ENCODE results near the gene PBXIP1.
A peak's percentile ranks its signal among the peaks of the same experiment; 100 is the strongest.

Gene PBXIP1

GRCh38 chr1:154973344-154974101, 17.6 kb upstream of the PBXIP1 start:
- DNase-seq (peak; percentile 88 to 92 (median 88)), ATAC-seq (replicated peaks) (peak; percentile 20)
- Mint-ChIP-seq H3K36me3 (ENCODE audit: insufficient read depth) (peaks cover 14% of the 10 kb centered on the region), H3K27ac (no peak overlapping the region), H3K4me1 (ENCODE audit: low read depth in 2 of 2) (peaks cover 25 to 32% of the 10 kb centered on the region in 2 donors), H3K27me3 (no peaks in the 10 kb centered on the region), H3K4me3 (no peak overlapping the region), H3K9me3 (no peaks in the 10 kb centered on the region)

DNA sequence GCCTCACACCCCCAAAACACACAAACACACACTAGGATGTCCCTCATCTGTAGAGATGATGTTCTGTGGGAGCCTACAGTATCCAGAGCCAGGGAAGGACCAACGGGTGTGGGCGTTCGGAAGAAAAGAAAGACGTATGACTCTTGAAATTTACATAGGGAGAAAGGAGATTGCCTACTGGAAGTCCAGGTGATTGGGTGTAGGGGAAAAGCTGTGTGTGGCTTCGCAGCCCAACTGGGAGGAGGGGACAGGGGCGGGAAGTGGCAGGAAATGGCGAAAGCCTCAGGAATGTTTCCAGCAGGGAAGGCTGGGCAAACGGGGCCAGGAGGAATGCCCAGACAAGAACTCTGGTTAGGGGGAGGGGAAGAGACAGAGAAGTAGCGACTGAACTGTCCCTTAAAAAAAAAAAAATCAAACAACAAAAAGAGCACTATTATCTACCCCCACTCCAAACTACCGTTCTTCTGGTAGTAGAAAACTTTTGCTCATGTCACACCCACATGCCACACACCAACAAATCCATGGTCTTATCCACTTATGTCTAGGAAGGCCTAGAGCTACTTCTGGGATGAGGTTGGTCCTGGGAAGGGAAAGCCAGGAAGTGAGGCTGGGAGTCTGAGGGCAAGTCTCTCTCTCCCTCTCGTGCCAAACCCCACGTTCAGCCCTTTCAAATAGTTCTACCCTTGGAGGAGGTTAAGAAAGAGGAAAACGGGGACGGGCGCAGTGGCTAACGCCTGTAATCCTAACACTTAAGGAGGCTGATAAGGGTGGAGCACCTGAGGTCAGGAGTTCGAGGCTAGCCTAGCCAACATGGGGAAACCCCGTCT, 16.8 kb upstream of the PBXIP1 start:
- H3K27ac Mint-ChIP-seq = no peak overlapping the region

GRCh38 chr1:154972213-154972516, 16.3 kb upstream of the PBXIP1 start:
- Mint-ChIP-seq H3K27ac (no peak overlapping the region), H3K4me3 (no peak overlapping the region), H3K27me3 (no peaks in the 10 kb centered on the region), H3K4me1 (ENCODE audit: low read depth in 2 of 2) (peaks cover 30 to 32% of the 10 kb centered on the region in 2 donors), H3K36me3 (ENCODE audit: insufficient read depth) (peaks cover 23% of the 10 kb centered on the region), H3K9me3 (no peaks in the 10 kb centered on the region)
- no peak for ATAC-seq (replicated peaks)
- DNase-seq = no peak

More for the DNA sequence above, 16.8 kb upstream of the PBXIP1 start:
- H3K4me1 Mint-ChIP-seq (ENCODE audit: low read depth in 2 of 2) = peaks cover 30 to 32% of the 10 kb centered on the region in 2 donors
- DNase-seq (no peak), ATAC-seq (replicated peaks) (no peak)
- no peaks in the 10 kb centered on the region for H3K27me3 Mint-ChIP-seq
- H3K9me3 Mint-ChIP-seq = no peaks in the 10 kb centered on the region
- H3K4me3 Mint-ChIP-seq = no peak overlapping the region
- peaks cover 19% of the 10 kb centered on the region for H3K36me3 Mint-ChIP-seq (ENCODE audit: insufficient read depth)

GRCh38 chr1:154971341-154971998, 15.6 kb upstream of the PBXIP1 start:
- no peak for DNase-seq
- peaks cover 30% of the 10 kb centered on the region in 2 donors for H3K4me1 Mint-ChIP-seq (ENCODE audit: low read depth in 2 of 2)
- no peak overlapping the region for H3K4me3 Mint-ChIP-seq

GRCh38 chr1:154970631-154971340, 14.9 kb upstream of the PBXIP1 start, which contains the start of gene SHC1:
Gene SHC1 (minus strand): TSS chr1:154970747. CDS start chr1:154970526, 221 bp downstream.
- Mint-ChIP-seq H3K36me3 (ENCODE audit: insufficient read depth) (peaks cover 36% of the 10 kb centered on the region), H3K4me1 (ENCODE audit: low read depth in 2 of 2) (peaks cover 27 to 30% of the 10 kb centered on the region in 2 donors), H3K27ac (peak within 1 kb of the TSS; percentile 33 to 87), H3K4me3 (peak within 1 kb of the TSS in 1 of 2 donors; percentile 19), H3K27me3 (no peaks in the 10 kb centered on the region), H3K9me3 (no peaks in the 10 kb centered on the region)
- ATAC-seq (replicated peaks) = no peak
- no peak for DNase-seq

More at GRCh38 chr1:154971341-154971998, 15.6 kb upstream of the PBXIP1 start:
- peak overlapping the region; percentile 33 to 78 for H3K27ac Mint-ChIP-seq
- no peak for ATAC-seq (replicated peaks)
- H3K27me3 Mint-ChIP-seq = no peaks in the 10 kb centered on the region
- H3K36me3 Mint-ChIP-seq (ENCODE audit: insufficient read depth) = peaks cover 30% of the 10 kb centered on the region
- no peaks in the 10 kb centered on the region for H3K9me3 Mint-ChIP-seq

- Mint-ChIP-seq H3K36me3 (ENCODE audit: insufficient read depth) (peaks cover 36% of the 10 kb centered on the region), H3K4me1 (ENCODE audit: low read depth in 2 of 2) (peaks cover 27 to 30% of the 10 kb centered on the region in 2 donors), H3K27me3 (no peaks in the 10 kb centered on the region), H3K9me3 (no peaks in the 10 kb centered on the region), H3K27ac (peak overlapping the region; percentile 33 to 87), H3K4me3 (no peak overlapping the region)
- DNase-seq = no peak
- no peak for ATAC-seq (replicated peaks)
Measured at GRCh38 chr1:154969860-154970452, 14.1 kb upstream of the PBXIP1 start.

DNA sequence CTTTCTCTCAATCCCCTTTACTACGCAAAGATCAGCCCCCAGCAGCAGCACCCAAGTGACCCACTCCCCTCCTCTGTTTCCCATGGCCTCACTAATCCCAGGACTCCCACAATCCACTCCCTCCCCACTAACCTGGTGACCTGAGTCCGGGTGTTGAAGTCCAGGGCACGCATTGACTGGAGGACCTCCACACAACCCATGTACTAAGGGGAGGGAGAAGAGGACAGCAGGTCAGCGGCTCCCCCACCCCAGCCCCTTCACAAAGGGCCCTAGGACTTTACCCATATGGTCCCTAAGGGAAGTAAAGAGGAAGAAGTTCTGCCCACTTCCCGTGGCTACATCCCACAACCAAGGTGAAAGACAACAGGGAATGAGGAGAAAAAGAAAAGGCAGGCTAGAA, 13.3 kb upstream of the PBXIP1 start:
- Mint-ChIP-seq H3K27me3 (no peaks in the 10 kb centered on the region), H3K9me3 (no peaks in the 10 kb centered on the region), H3K27ac (peak overlapping the region; percentile 33 to 87), H3K4me1 (ENCODE audit: low read depth in 2 of 2) (peaks cover 27 to 30% of the 10 kb centered on the region in 2 donors), H3K36me3 (ENCODE audit: insufficient read depth) (peaks cover 40% of the 10 kb centered on the region), H3K4me3 (no peak overlapping the region)
- DNase-seq (no peak), ATAC-seq (replicated peaks) (no peak)

GRCh38 chr1:154968731-154969130, 12.8 kb upstream of the PBXIP1 start:
- H3K36me3 Mint-ChIP-seq (ENCODE audit: insufficient read depth) = peaks cover 45% of the 10 kb centered on the region
- peaks cover 29 to 34% of the 10 kb centered on the region in 2 donors for H3K4me1 Mint-ChIP-seq (ENCODE audit: low read depth in 2 of 2)
- ATAC-seq (replicated peaks) (no peak), DNase-seq (no peak)
- H3K9me3 Mint-ChIP-seq = no peaks in the 10 kb centered on the region
- no peaks in the 10 kb centered on the region for H3K27me3 Mint-ChIP-seq
- peak overlapping the region; percentile 33 to 87 for H3K27ac Mint-ChIP-seq
- no peak overlapping the region for H3K4me3 Mint-ChIP-seq

GRCh38 chr1:154967331-154967950, 11.5 kb upstream of the PBXIP1 start:
- Mint-ChIP-seq H3K27me3 (no peaks in the 10 kb centered on the region), H3K4me1 (ENCODE audit: low read depth in 2 of 2) (peaks cover 33 to 34% of the 10 kb centered on the region in 2 donors), H3K27ac (peak overlapping the region in 1 of 2 donors; percentile 70), H3K9me3 (no peaks in the 10 kb centered on the region), H3K36me3 (ENCODE audit: insufficient read depth) (peaks cover 57% of the 10 kb centered on the region), H3K4me3 (no peak overlapping the region)
- no peak for DNase-seq
- ATAC-seq (replicated peaks) = no peak

GRCh38 chr1:154966111-154966510, 10.2 kb upstream of the PBXIP1 start:
- H3K4me3 Mint-ChIP-seq = no peak overlapping the region
- H3K36me3 Mint-ChIP-seq (ENCODE audit: insufficient read depth) = peaks cover 62% of the 10 kb centered on the region
- no peak for ATAC-seq (replicated peaks)
- H3K27me3 Mint-ChIP-seq = no peaks in the 10 kb centered on the region
- DNase-seq = no peak
- peaks cover 27 to 30% of the 10 kb centered on the region in 2 donors for H3K4me1 Mint-ChIP-seq (ENCODE audit: low read depth in 2 of 2)
- peak overlapping the region in 1 of 2 donors; percentile 82 for H3K27ac Mint-ChIP-seq
- no peaks in the 10 kb centered on the region for H3K9me3 Mint-ChIP-seq

DNA sequence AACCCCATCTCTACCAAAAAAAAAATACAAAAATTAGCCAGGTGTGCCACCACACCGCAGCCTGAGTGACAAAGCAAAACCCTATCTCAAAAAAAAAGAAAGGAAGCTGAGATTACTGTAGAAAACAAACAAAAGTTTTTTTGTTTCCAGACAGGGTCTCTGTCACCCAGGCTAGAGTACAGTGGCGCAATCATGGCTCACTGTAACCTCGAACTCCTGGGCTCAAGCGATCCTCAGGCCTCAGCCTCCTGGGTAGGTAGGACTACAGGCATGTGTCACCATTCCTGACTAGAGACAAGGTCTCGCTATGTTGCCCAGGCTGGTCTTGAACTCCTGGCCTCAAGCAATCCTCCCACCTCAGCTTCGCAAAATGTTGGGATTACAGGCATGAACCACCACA, 8.5 kb upstream of the PBXIP1 start:
- H3K9me3 Mint-ChIP-seq = no peaks in the 10 kb centered on the region
- H3K4me1 Mint-ChIP-seq (ENCODE audit: low read depth in 2 of 2) = peaks cover 23 to 41% of the 10 kb centered on the region in 2 donors
- no peak for DNase-seq
- no peak overlapping the region for H3K27ac Mint-ChIP-seq
- no peak for ATAC-seq (replicated peaks)
- H3K36me3 Mint-ChIP-seq (ENCODE audit: insufficient read depth) = peaks cover 62% of the 10 kb centered on the region
- H3K4me3 Mint-ChIP-seq = no peak overlapping the region
- no peaks in the 10 kb centered on the region for H3K27me3 Mint-ChIP-seq

GRCh38 chr1:154963643-154964042, 7.7 kb upstream of the PBXIP1 start:
- H3K36me3 Mint-ChIP-seq (ENCODE audit: insufficient read depth) = peaks cover 63% of the 10 kb centered on the region
- no peak overlapping the region for H3K4me3 Mint-ChIP-seq
- no peak for DNase-seq
- no peaks in the 10 kb centered on the region for H3K27me3 Mint-ChIP-seq
- peaks cover 20 to 36% of the 10 kb centered on the region in 2 donors for H3K4me1 Mint-ChIP-seq (ENCODE audit: low read depth in 2 of 2)
- no peak for ATAC-seq (replicated peaks)
- H3K9me3 Mint-ChIP-seq = no peaks in the 10 kb centered on the region
- peak overlapping the region; percentile 92 to 93 for H3K27ac Mint-ChIP-seq
